SK-N-SH treated with all-trans-retinoic acid at 6 μM for 48 hours (cell line): ENCODE measurements around the gene FBN3.
"Not testable (repeated sequence)": the region's sequence is repeated elsewhere in the genome, so short reads cannot be mapped to it uniquely, and the experiment has no call there.

ENCODE experiments used
- GLIS3 ChIP-seq: fragments of 250-450 bp; sonication (Bioruptor Pico); IDR thresholded peaks from 2 replicates; pipeline ENCODE4 v1.5.0; 2020; ENCODE audit warnings: mild to moderate bottlenecking, moderate library complexity
- TCF4 ChIP-seq: fragments of 250-450 bp; sonication (Bioruptor Pico); IDR thresholded peaks from 2 replicates; pipeline ENCODE4 v1.8.0; 2021; ENCODE audit warnings: mild to moderate bottlenecking, moderate library complexity, borderline replicate concordance
- ZFP3 ChIP-seq: fragments of 250-450 bp; sonication (Bioruptor Pico); IDR thresholded peaks from 2 replicates; pipeline ENCODE4 v1.5.0; 2020; ENCODE audit warnings: mild to moderate bottlenecking, moderate library complexity
- ZNF8 ChIP-seq: fragments of 450-650 bp; formaldehyde crosslinking; IDR thresholded peaks from 2 replicates; pipeline ENCODE4 v1.5.0; 2020; ENCODE audit warnings: mild to moderate bottlenecking, moderate library complexity

GRCh38 chr19:8101910-8102309 is 47.5 kb downstream of the FBN3 start:
- TF ChIP-seq TCF4; ZFP3 (CRISPR knock-in tag); ZNF8 (CRISPR knock-in tag); GLIS3 (CRISPR knock-in tag): not testable (repeated sequence)
